Measurements from ENCODE around the gene PRKD2. TPM values are rescaled to one million over a fixed set of nuclear protein-coding genes. Genes with fewer than 3 reads are reported as not detected.
A peak's percentile ranks its signal among the peaks of the same experiment; 100 is the strongest.

Gene PRKD2
- total and polyA plus RNA-seq, 8 donors = 7.0 to 50.6 (median 26.3) TPM

DNA sequence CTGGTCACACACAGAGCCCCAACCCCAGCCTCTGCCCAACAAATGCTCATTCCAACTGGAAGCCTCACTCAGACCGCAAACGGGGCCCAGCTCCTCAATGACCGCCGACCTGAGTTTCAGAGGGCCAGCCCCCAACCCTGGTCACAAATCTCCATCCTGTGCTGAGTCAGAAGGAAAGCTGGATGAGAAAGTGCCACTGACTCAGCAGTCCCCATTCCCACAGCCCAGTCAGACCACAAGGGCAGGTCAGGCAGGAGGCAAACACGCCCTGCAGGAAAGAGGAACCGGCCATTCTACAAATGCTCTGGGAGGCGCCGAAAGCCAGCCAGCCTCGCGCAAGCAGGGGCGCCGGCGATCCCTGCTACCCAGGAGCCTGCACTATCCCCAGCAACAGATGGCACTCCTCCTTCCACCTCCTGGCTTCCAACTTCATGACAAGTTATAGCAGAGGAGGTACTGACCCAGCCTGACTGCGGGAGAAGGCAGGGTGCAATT, 14.1 kb upstream of the PRKD2 start:
- peak; percentile 46 to 69 for DNase-seq
- Histone ChIP-seq H3K27me3 (no peaks in the 10 kb centered on the region), H3K27ac (peak overlapping the region in 1 of 5 donors; percentile 51), H3K4me1 (peaks cover 0 to 70% (median 24%) of the 10 kb centered on the region in 4 donors), H3K9me3 (no peaks in the 10 kb centered on the region), H3K4me3 (no peak overlapping the region), H3K36me3 (peaks cover 85 to 100% (median 99%) of the 10 kb centered on the region in 4 donors)
- intact Hi-C loops (cut with DNase I; ENCODE audit: low total_unique reads) = no loop called here
- TF ChIP-seq EP300 (IDR thresholded peaks at IDR 0.05) = no peak
- TF ChIP-seq POLR2A (IDR thresholded peaks at IDR 0.05) = no peak
- TF ChIP-seq, protein P1, sequence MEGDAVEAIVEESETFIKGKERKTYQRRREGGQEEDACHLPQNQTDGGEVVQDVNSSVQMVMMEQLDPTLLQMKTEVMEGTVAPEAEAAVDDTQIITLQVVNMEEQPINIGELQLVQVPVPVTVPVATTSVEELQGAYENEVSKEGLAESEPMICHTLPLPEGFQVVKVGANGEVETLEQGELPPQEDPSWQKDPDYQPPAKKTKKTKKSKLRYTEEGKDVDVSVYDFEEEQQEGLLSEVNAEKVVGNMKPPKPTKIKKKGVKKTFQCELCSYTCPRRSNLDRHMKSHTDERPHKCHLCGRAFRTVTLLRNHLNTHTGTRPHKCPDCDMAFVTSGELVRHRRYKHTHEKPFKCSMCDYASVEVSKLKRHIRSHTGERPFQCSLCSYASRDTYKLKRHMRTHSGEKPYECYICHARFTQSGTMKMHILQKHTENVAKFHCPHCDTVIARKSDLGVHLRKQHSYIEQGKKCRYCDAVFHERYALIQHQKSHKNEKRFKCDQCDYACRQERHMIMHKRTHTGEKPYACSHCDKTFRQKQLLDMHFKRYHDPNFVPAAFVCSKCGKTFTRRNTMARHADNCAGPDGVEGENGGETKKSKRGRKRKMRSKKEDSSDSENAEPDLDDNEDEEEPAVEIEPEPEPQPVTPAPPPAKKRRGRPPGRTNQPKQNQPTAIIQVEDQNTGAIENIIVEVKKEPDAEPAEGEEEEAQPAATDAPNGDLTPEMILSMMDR (IDR thresholded peaks at IDR 0.05) = no peak
- peak in 1 of 3 donors; percentile 12 for TF ChIP-seq POLR2AphosphoS5 (IDR thresholded peaks at IDR 0.05)
- WGBS, 5 donors = 51 to 67% (median 63%) methylated on average over 14 of the region's 14 CpGs

DNA sequence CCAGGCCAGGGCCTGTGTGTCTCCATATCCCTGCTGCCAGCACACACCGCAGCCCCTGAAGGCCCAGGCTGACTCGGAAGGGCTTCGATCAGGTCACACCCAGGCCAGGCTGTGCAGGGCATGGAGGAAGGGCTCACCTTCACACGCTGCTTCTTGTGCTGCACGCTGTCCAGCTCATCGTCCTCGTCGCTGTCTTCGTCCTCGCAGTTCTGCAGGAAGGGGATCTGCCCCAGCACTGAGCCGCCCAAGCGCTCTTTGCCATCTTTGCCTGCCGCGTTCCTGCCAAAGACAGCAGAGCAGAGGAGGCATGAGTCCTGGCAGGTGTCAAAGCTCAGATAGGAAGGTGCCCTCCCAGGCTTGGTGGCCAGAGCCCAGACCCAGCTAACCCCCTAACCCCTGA, 13.7 kb upstream of the PRKD2 start:
- Histone ChIP-seq H3K27me3 (no peaks in the 10 kb centered on the region), H3K4me1 (peaks cover 0 to 66% (median 24%) of the 10 kb centered on the region in 4 donors), H3K36me3 (peaks cover 85 to 100% (median 99%) of the 10 kb centered on the region in 4 donors), H3K9me3 (no peaks in the 10 kb centered on the region), H3K27ac (peak overlapping the region in 1 of 5 donors; percentile 51), H3K4me3 (no peak overlapping the region)
- 89 to 97% (median 94%) methylated on average over 14 of the region's 14 CpGs for WGBS, 5 donors
- intact Hi-C loops (cut with DNase I; ENCODE audit: low total_unique reads) = no loop called here
- no peak for DNase-seq
- no peak for TF ChIP-seq EP300 (IDR thresholded peaks at IDR 0.05)
- TF ChIP-seq, protein P1 (IDR thresholded peaks at IDR 0.05) = no peak
- no peak for TF ChIP-seq POLR2A (IDR thresholded peaks at IDR 0.05)
- no peak for TF ChIP-seq POLR2AphosphoS5 (IDR thresholded peaks at IDR 0.05)

DNA sequence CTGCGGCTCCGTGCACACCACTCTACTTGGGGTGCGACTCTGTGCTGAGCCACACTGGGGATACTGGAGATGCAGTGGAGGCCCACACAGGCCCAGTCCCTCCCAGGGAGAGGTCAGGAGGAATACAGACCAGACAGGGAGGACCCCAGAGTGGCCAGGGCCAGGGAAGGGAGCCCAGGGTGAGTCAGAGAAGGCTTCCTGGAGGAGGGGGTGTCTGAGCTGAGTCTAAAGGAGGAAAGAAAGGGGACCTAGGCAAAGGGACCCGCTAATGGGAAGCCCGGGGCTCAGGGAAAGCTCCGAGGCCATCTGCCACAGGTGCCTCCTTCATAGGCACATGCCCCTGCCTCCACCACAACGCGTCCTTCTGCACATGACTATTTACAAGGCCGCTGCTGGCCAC, 13.3 kb upstream of the PRKD2 start:
- DNase-seq = no peak

DNA sequence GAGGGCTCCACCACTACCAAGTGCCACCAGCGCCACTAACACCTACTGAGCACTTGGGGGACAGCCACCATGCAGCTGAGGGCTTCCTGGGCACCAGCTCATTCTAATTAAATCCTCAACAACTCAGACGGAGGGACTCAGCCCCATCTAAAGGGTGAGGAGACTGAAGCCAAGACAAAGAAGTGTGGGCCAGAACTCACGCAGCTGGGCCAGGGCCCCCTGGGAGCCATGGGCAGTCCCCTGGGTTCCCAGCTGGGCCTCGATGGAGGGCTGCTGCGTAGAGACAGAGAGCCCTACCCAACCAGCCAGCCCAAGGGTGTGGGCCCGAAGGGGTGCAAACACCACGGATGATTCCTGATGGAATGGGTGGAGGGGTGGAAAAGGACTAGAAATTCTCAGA, 12.8 kb upstream of the PRKD2 start:
- Histone ChIP-seq H3K4me3 (no peak overlapping the region), H3K36me3 (peaks cover 91 to 100% (median 99%) of the 10 kb centered on the region in 4 donors), H3K27ac (no peak overlapping the region), H3K9me3 (no peaks in the 10 kb centered on the region), H3K4me1 (peaks cover 0 to 58% (median 24%) of the 10 kb centered on the region in 4 donors), H3K27me3 (no peaks in the 10 kb centered on the region)
- intact Hi-C loops (cut with DNase I; ENCODE audit: low total_unique reads) = no loop called here
- WGBS, 5 donors = 80 to 89% (median 87%) methylated on average over 5 to 7 of the region's 7 CpGs
- DNase-seq = no peak
- TF ChIP-seq EP300 (IDR thresholded peaks at IDR 0.05) = no peak
- TF ChIP-seq POLR2AphosphoS5 (IDR thresholded peaks at IDR 0.05) = no peak
- TF ChIP-seq, protein P1 (IDR thresholded peaks at IDR 0.05) = no peak
- no peak for TF ChIP-seq POLR2A (IDR thresholded peaks at IDR 0.05)

More for the DNA sequence above, 13.3 kb upstream of the PRKD2 start:
- intact Hi-C loops (cut with DNase I; ENCODE audit: low total_unique reads) = no loop called here
- Histone ChIP-seq H3K27ac (no peak overlapping the region), H3K36me3 (peaks cover 86 to 100% (median 99%) of the 10 kb centered on the region in 4 donors), H3K9me3 (no peaks in the 10 kb centered on the region), H3K4me3 (no peak overlapping the region), H3K4me1 (peaks cover 0 to 62% (median 24%) of the 10 kb centered on the region in 4 donors), H3K27me3 (no peaks in the 10 kb centered on the region)
- TF ChIP-seq EP300 (IDR thresholded peaks at IDR 0.05) (no peak), POLR2A (IDR thresholded peaks at IDR 0.05) (no peak), POLR2AphosphoS5 (IDR thresholded peaks at IDR 0.05) (no peak)
- TF ChIP-seq, protein P1 (IDR thresholded peaks at IDR 0.05) = no peak
- 90 to 95% (median 92%) methylated on average over 8 to 9 of the region's 9 CpGs for WGBS, 5 donors
